Stimulated activated effector memory CD8-positive, alpha-beta T cell treated with anti-CD3 and anti-CD28 coated beads, Interleukin-12 subunit alpha, Interleukin-12 subunit beta, amount 100 ng/mL, for 72 hours (primary cell): ENCODE data around the gene AIF1L.
"Not testable (repeated sequence)": the region's sequence is repeated elsewhere in the genome, so short reads cannot be mapped to it uniquely, and the experiment has no call there.

Experiments used
- ATAC-seq: fragments of 150-1000 bp; cut with Tn5 transposase; 2 replicates; pipeline ENCODE4 v1.10.0; 2021
- DNase-seq, 2 donors: peaks; one replicate each; pipeline ENCODE4 v3.0.0; 2021 to 2022; ENCODE audit warnings: low spot score in 2 of 2
- H3K27ac Mint-ChIP-seq: one replicate; pipeline ENCODE4 v1.8.0; 2022; ENCODE audit warnings: mild to moderate bottlenecking, mixed read lengths
- H3K36me3 Mint-ChIP-seq: one replicate; pipeline ENCODE4 v1.8.0; 2022; ENCODE audit warnings: mild to moderate bottlenecking, mixed read lengths
- H3K4me1 Mint-ChIP-seq: one replicate; pipeline ENCODE4 v1.8.0; 2022; ENCODE audit warnings: mixed read lengths
- H3K4me3 Mint-ChIP-seq: one replicate; pipeline ENCODE4 v1.8.0; 2022; ENCODE audit warnings: mild to moderate bottlenecking, mixed read lengths
- H3K9me3 Mint-ChIP-seq: one replicate; pipeline ENCODE4 v1.8.0; 2022; ENCODE audit warnings: mixed read lengths

The AIF1L gene

GRCh38 chr9:131148276-131148675 lies 51.9 kb downstream of the AIF1L start:
- no peak for ATAC-seq
- Mint-ChIP-seq H3K4me3 (no peak overlapping the region), H3K9me3 (no peaks in the 10 kb centered on the region), H3K4me1 (peaks cover 5% of the 10 kb centered on the region), H3K27ac (no peak overlapping the region), H3K36me3 (peaks cover 100% of the 10 kb centered on the region)
- DNase-seq: no peak

- H3K27ac Mint-ChIP-seq: peak overlapping the region; percentile 43
- DNase-seq (no peak), ATAC-seq (no peak)
- H3K36me3 Mint-ChIP-seq: peaks cover 100% of the 10 kb centered on the region
- H3K4me1 Mint-ChIP-seq: peaks cover 5% of the 10 kb centered on the region
- no peaks in the 10 kb centered on the region for H3K9me3 Mint-ChIP-seq
- H3K4me3 Mint-ChIP-seq: no peak overlapping the region
These were observed 52.8 kb downstream of the AIF1L start for GRCh38 chr9:131148966-131149687.

GRCh38 chr9:131149688-131150053 lies 53.3 kb downstream of the AIF1L start:
- ATAC-seq (no peak), DNase-seq (no peak)
- peaks cover 7% of the 10 kb centered on the region for H3K4me1 Mint-ChIP-seq
- H3K4me3 Mint-ChIP-seq: no peak overlapping the region
- H3K9me3 Mint-ChIP-seq: no peaks in the 10 kb centered on the region
- H3K36me3 Mint-ChIP-seq: peaks cover 100% of the 10 kb centered on the region
- peak overlapping the region; percentile 43 for H3K27ac Mint-ChIP-seq

GRCh38 chr9:131153595-131153994 lies 57.3 kb downstream of the AIF1L start:
- peaks cover 98% of the 10 kb centered on the region for H3K36me3 Mint-ChIP-seq
- H3K4me1 Mint-ChIP-seq: peaks cover 10% of the 10 kb centered on the region
- H3K9me3 Mint-ChIP-seq: no peaks in the 10 kb centered on the region
- no peak overlapping the region for H3K4me3 Mint-ChIP-seq
- peak overlapping the region; percentile 23 for H3K27ac Mint-ChIP-seq
- ATAC-seq (no peak), DNase-seq (no peak)

- not testable (repeated sequence) for DNase-seq, ATAC-seq, H3K27ac Mint-ChIP-seq, H3K9me3 Mint-ChIP-seq, H3K4me3 Mint-ChIP-seq
- Mint-ChIP-seq H3K4me1 (peaks cover 12% of the 10 kb centered on the region), H3K36me3 (peaks cover 97% of the 10 kb centered on the region)
These were observed 62.3 kb downstream of the AIF1L start for GRCh38 chr9:131158673-131159072.

- peaks cover 6% of the 10 kb centered on the region for H3K4me1 Mint-ChIP-seq
- peaks cover 97% of the 10 kb centered on the region for H3K36me3 Mint-ChIP-seq
- no peak overlapping the region for H3K4me3 Mint-ChIP-seq
- no peak for ATAC-seq
- H3K9me3 Mint-ChIP-seq: no peaks in the 10 kb centered on the region
- DNase-seq: no peak
- no peak overlapping the region for H3K27ac Mint-ChIP-seq
These were observed 64.2 kb downstream of the AIF1L start for GRCh38 chr9:131160416-131161112.

- DNase-seq: no peak
- no peak overlapping the region for H3K4me3 Mint-ChIP-seq
- no peaks in the 10 kb centered on the region for H3K9me3 Mint-ChIP-seq
- ATAC-seq: no peak
- H3K4me1 Mint-ChIP-seq: peaks cover 6% of the 10 kb centered on the region
- peaks cover 97% of the 10 kb centered on the region for H3K36me3 Mint-ChIP-seq
- no peak overlapping the region for H3K27ac Mint-ChIP-seq
These were observed 65.3 kb downstream of the AIF1L start for GRCh38 chr9:131161585-131161984.

GRCh38 chr9:131162886-131163285 lies 66.6 kb downstream of the AIF1L start:
- Mint-ChIP-seq H3K4me1 (peaks cover 6% of the 10 kb centered on the region), H3K36me3 (peaks cover 96% of the 10 kb centered on the region), H3K4me3 (no peak overlapping the region), H3K9me3 (no peaks in the 10 kb centered on the region), H3K27ac (peak overlapping the region; percentile 48)
- ATAC-seq (no peak), DNase-seq (no peak)

GRCh38 chr9:131165523-131165922 lies 69.2 kb downstream of the AIF1L start:
- peaks cover 12% of the 10 kb centered on the region for H3K4me1 Mint-ChIP-seq
- no peak overlapping the region for H3K27ac Mint-ChIP-seq
- H3K36me3 Mint-ChIP-seq: peaks cover 88% of the 10 kb centered on the region
- no peak for ATAC-seq
- no peak for DNase-seq
- H3K4me3 Mint-ChIP-seq: no peak overlapping the region
- H3K9me3 Mint-ChIP-seq: no peaks in the 10 kb centered on the region

- ATAC-seq: no peak
- no peak overlapping the region for H3K27ac Mint-ChIP-seq
- peaks cover 83% of the 10 kb centered on the region for H3K36me3 Mint-ChIP-seq
- no peaks in the 10 kb centered on the region for H3K9me3 Mint-ChIP-seq
- peaks cover 13% of the 10 kb centered on the region for H3K4me1 Mint-ChIP-seq
- DNase-seq: no peak
- H3K4me3 Mint-ChIP-seq: no peak overlapping the region
These were observed 70.9 kb downstream of the AIF1L start for GRCh38 chr9:131167146-131167692.

GRCh38 chr9:131167936-131168335 lies 71.6 kb downstream of the AIF1L start:
- Mint-ChIP-seq H3K4me3 (no peak overlapping the region), H3K4me1 (peaks cover 12% of the 10 kb centered on the region), H3K36me3 (peaks cover 83% of the 10 kb centered on the region), H3K9me3 (no peaks in the 10 kb centered on the region), H3K27ac (no peak overlapping the region)
- DNase-seq: no peak
- ATAC-seq: no peak

GRCh38 chr9:131169563-131170240 lies 73.4 kb downstream of the AIF1L start:
- H3K4me1 Mint-ChIP-seq: peaks cover 11% of the 10 kb centered on the region
- DNase-seq: no peak
- H3K4me3 Mint-ChIP-seq: no peak overlapping the region
- no peak for ATAC-seq
- H3K9me3 Mint-ChIP-seq: no peaks in the 10 kb centered on the region
- no peak overlapping the region for H3K27ac Mint-ChIP-seq
- H3K36me3 Mint-ChIP-seq: peaks cover 83% of the 10 kb centered on the region
